ENCODE results near the gene DPY19L3.
"Not testable (repeated sequence)": the region's sequence is repeated elsewhere in the genome, so short reads cannot be mapped to it uniquely, and the experiment has no call there.

The DPY19L3 gene

GRCh38 chr19:32447534-32447933 lies 42.0 kb downstream of the DPY19L3 start:
- not testable (repeated sequence) for DNase-seq (ENCODE audit: low spot score)

GRCh38 chr19:32448026-32448425 lies 42.5 kb downstream of the DPY19L3 start:
- no peak for DNase-seq (ENCODE audit: low spot score)

GRCh38 chr19:32450217-32450616 lies 44.6 kb downstream of the DPY19L3 start:
- DNase-seq (ENCODE audit: low spot score): no peak

GRCh38 chr19:32453736-32454135 lies 48.2 kb downstream of the DPY19L3 start:
- no peak for DNase-seq (ENCODE audit: low spot score)

- DNase-seq (ENCODE audit: low spot score): no peak
Observed at GRCh38 chr19:32456406-32456805, 50.8 kb downstream of the DPY19L3 start.

GRCh38 chr19:32457571-32458158 lies 52.1 kb downstream of the DPY19L3 start:
- DNase-seq (ENCODE audit: low spot score): no peak

- DNase-seq (ENCODE audit: low spot score): no peak
Observed at GRCh38 chr19:32458500-32459123, 53.0 kb downstream of the DPY19L3 start.

GRCh38 chr19:32459204-32459865 lies 53.8 kb downstream of the DPY19L3 start:
- DNase-seq (ENCODE audit: low spot score): no peak

- DNase-seq (ENCODE audit: low spot score): no peak
Observed at GRCh38 chr19:32460476-32460875, 54.9 kb downstream of the DPY19L3 start.

- no peak for DNase-seq (ENCODE audit: low spot score)
Observed at GRCh38 chr19:32464279-32464678, 58.7 kb downstream of the DPY19L3 start.

- no peak for DNase-seq (ENCODE audit: low spot score)
Observed at GRCh38 chr19:32465176-32465575, 59.6 kb downstream of the DPY19L3 start.

- DNase-seq (ENCODE audit: low spot score): no peak
Observed at GRCh38 chr19:32469795-32470194, 64.2 kb downstream of the DPY19L3 start.

- no peak for DNase-seq (ENCODE audit: low spot score)
Observed at GRCh38 chr19:32471095-32471494, 65.5 kb downstream of the DPY19L3 start.

GRCh38 chr19:32471811-32472210 lies 66.2 kb downstream of the DPY19L3 start:
- no peak for DNase-seq (ENCODE audit: low spot score)

GRCh38 chr19:32475141-32476031 lies 69.8 kb downstream of the DPY19L3 start:
- no peak for DNase-seq (ENCODE audit: low spot score)

GRCh38 chr19:32476032-32476350 lies 70.4 kb downstream of the DPY19L3 start:
- no peak for DNase-seq (ENCODE audit: low spot score)

- no peak for DNase-seq (ENCODE audit: low spot score)
Observed at GRCh38 chr19:32480321-32480720, 74.8 kb downstream of the DPY19L3 start.

- DNase-seq (ENCODE audit: low spot score): no peak
Observed at GRCh38 chr19:32483574-32483973, 78.0 kb downstream of the DPY19L3 start.

- no peak for DNase-seq (ENCODE audit: low spot score)
Observed at GRCh38 chr19:32489971-32490370, 84.4 kb downstream of the DPY19L3 start.

- no peak for DNase-seq (ENCODE audit: low spot score)
Observed at GRCh38 chr19:32497391-32497790, 91.8 kb downstream of the DPY19L3 start.

GRCh38 chr19:32498648-32499200 lies 93.2 kb downstream of the DPY19L3 start:
- no peak for DNase-seq (ENCODE audit: low spot score)

- DNase-seq (ENCODE audit: low spot score): not testable (repeated sequence)
Observed at GRCh38 chr19:32512498-32512897, 106.9 kb downstream of the DPY19L3 start.

All from putamen (tissue), 1 donor.